ENCODE data around the gene DAPL1. TPM values are rescaled to one million over a fixed set of nuclear protein-coding genes. Genes with fewer than 3 reads are reported as not detected.

The DAPL1 gene
- total RNA-seq, 1 experiment from 2014 or later, result not detected

DNA sequence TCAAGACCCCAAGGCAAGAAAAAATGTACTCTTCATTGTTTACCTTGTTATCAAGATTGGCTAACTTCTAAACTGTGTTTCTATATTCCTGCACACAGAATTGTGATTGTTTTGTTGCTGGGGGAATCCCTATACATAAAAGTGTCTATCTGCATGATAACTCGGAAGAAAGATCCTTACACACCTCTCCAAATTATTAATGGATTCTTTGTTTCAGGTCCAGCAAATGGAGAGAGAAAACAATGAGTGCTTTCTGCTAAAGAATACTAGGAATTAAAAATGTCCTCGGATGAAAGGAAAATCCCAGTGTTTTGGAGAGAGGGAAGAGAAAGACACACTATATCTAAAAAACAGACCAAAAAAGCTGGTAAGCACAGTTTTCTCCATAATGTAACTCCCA is 6.2 kb upstream of the DAPL1 start:
- Histone ChIP-seq H3K27me3 (ENCODE audit: control insufficient read depth, insufficient read depth, low read length) (peaks cover 9% of the 10 kb centered on the region), H3K4me1 (ENCODE audit: control insufficient read depth, insufficient read depth, low read length) (no peaks in the 10 kb centered on the region), H3K27ac (ENCODE audit: low read length) (no peak overlapping the region), H3K36me3 (ENCODE audit: control insufficient read depth, insufficient read depth, low read length) (no peaks in the 10 kb centered on the region), H3K9me3 (ENCODE audit: control insufficient read depth, insufficient read depth, low read depth, low read length) (no peaks in the 10 kb centered on the region), H3K4me3 (ENCODE audit: low read depth in 2 of 2, low read length in 2 of 2) (no peak overlapping the region)
- ChIA-PET CTCF (no interaction called here), POLR2A (no interaction called here)
- ATAC-seq (no peak), DNase-seq (ENCODE audit: low read depth, low spot score) (no peak)
- BruUV-seq (replicated peaks), result no TSS peak
- in situ Hi-C loops (cut with HindIII; ENCODE audit: low pct_unique_long_range_greater_than_20kb, low sequenced_read_pairs) (no loop called here), intact Hi-C loops (cut with micrococcal nuclease; ENCODE audit: unreplicated experiment) (no loop called here)
- TF ChIP-seq, protein P1, sequence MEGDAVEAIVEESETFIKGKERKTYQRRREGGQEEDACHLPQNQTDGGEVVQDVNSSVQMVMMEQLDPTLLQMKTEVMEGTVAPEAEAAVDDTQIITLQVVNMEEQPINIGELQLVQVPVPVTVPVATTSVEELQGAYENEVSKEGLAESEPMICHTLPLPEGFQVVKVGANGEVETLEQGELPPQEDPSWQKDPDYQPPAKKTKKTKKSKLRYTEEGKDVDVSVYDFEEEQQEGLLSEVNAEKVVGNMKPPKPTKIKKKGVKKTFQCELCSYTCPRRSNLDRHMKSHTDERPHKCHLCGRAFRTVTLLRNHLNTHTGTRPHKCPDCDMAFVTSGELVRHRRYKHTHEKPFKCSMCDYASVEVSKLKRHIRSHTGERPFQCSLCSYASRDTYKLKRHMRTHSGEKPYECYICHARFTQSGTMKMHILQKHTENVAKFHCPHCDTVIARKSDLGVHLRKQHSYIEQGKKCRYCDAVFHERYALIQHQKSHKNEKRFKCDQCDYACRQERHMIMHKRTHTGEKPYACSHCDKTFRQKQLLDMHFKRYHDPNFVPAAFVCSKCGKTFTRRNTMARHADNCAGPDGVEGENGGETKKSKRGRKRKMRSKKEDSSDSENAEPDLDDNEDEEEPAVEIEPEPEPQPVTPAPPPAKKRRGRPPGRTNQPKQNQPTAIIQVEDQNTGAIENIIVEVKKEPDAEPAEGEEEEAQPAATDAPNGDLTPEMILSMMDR (IDR thresholded peaks at IDR 0.05), result no peak
- TF ChIP-seq, protein P2, sequence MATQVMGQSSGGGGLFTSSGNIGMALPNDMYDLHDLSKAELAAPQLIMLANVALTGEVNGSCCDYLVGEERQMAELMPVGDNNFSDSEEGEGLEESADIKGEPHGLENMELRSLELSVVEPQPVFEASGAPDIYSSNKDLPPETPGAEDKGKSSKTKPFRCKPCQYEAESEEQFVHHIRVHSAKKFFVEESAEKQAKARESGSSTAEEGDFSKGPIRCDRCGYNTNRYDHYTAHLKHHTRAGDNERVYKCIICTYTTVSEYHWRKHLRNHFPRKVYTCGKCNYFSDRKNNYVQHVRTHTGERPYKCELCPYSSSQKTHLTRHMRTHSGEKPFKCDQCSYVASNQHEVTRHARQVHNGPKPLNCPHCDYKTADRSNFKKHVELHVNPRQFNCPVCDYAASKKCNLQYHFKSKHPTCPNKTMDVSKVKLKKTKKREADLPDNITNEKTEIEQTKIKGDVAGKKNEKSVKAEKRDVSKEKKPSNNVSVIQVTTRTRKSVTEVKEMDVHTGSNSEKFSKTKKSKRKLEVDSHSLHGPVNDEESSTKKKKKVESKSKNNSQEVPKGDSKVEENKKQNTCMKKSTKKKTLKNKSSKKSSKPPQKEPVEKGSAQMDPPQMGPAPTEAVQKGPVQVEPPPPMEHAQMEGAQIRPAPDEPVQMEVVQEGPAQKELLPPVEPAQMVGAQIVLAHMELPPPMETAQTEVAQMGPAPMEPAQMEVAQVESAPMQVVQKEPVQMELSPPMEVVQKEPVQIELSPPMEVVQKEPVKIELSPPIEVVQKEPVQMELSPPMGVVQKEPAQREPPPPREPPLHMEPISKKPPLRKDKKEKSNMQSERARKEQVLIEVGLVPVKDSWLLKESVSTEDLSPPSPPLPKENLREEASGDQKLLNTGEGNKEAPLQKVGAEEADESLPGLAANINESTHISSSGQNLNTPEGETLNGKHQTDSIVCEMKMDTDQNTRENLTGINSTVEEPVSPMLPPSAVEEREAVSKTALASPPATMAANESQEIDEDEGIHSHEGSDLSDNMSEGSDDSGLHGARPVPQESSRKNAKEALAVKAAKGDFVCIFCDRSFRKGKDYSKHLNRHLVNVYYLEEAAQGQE (IDR thresholded peaks at IDR 0.05; ENCODE audit: insufficient read depth in 1 of 2, low read depth in 2 of 2, low read length in 1 of 2), result no peak
- no peak for TF ChIP-seq SIN3A (IDR thresholded peaks at IDR 0.05; ENCODE audit: borderline replicate concordance, insufficient read depth, low read depth, low read length)

DNA sequence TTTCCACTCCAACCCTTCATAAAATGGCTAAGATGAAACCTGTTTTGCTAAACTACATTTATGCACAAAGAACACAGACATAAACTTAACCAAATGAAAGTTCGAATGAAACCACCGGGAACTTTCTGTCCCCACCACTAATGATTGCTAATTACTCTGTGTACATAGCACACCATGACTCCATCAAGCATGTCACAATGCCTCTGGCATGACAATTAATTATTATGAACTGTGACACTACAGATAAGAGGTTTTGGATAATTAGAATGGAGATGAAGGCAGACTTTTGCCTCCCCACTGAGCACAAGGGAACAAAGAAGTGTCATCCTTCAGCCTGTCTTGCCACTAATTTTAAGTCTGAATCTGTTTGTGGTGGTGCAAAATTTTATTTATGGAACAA is 1.5 kb downstream of the DAPL1 start:
- H3K4me1 ChIP-seq (ENCODE audit: control insufficient read depth, insufficient read depth, low read length), result no peaks in the 10 kb centered on the region
- H3K27ac ChIP-seq (ENCODE audit: low read length), result no peak overlapping the region
- DNase-seq (ENCODE audit: low read depth, low spot score), result no peak
- no peaks in the 10 kb centered on the region; the same call in 1 of the 2 replicates for H3K36me3 ChIP-seq (ENCODE audit: control insufficient read depth, insufficient read depth, low read length)
- no peaks in the 10 kb centered on the region for H3K9me3 ChIP-seq (ENCODE audit: control insufficient read depth, insufficient read depth, low read depth, low read length)
- CTCF ChIA-PET, result no interaction called here
- TF ChIP-seq SIN3A (IDR thresholded peaks at IDR 0.05; ENCODE audit: borderline replicate concordance, insufficient read depth, low read depth, low read length), result no peak
- TF ChIP-seq, protein P2 (IDR thresholded peaks at IDR 0.05; ENCODE audit: insufficient read depth in 1 of 2, low read depth in 2 of 2, low read length in 1 of 2), result no peak
- TF ChIP-seq TCF7L2 (IDR thresholded peaks at IDR 0.05; ENCODE audit: low read depth, low read length), result no peak
- TF ChIP-seq POLR2AphosphoS5 (IDR thresholded peaks at IDR 0.05; ENCODE audit: low read depth, low read length), result no peak
- TF ChIP-seq, protein P1 (IDR thresholded peaks at IDR 0.05), result no peak
- intact Hi-C loops (cut with micrococcal nuclease; ENCODE audit: unreplicated experiment) (no loop called here), in situ Hi-C loops (cut with HindIII; ENCODE audit: low pct_unique_long_range_greater_than_20kb, low sequenced_read_pairs) (no loop called here)
- POLR2A ChIA-PET, result no interaction called here
- peaks cover 36% of the 10 kb centered on the region for H3K27me3 ChIP-seq (ENCODE audit: control insufficient read depth, insufficient read depth, low read length)
- H3K4me3 ChIP-seq (ENCODE audit: low read depth in 2 of 2, low read length in 2 of 2), result no peak overlapping the region
- BruUV-seq (replicated peaks), result no TSS peak
- ATAC-seq, result no peak

Measured in Panc1 (cell line).